Measurements from ENCODE around the gene SDCBP2.

SDCBP2 gene

GRCh38 chr20:1328680-1329330 lies at the start of gene SDCBP2:
Gene SDCBP2 (minus strand): TSS chr20:1329139. CDS start chr20:1320416, 8,723 bp downstream.
- DNase-seq (ENCODE audit: low spot score) = no peak

- DNase-seq (ENCODE audit: low spot score) = no peak
Observed at GRCh38 chr20:1378735-1379125, 49.8 kb upstream of the SDCBP2 start.

- no peak for DNase-seq (ENCODE audit: low spot score)
Observed at GRCh38 chr20:1377984-1378734, 49.2 kb upstream of the SDCBP2 start.

GRCh38 chr20:1377341-1377871 lies 48.5 kb upstream of the SDCBP2 start:
- DNase-seq (ENCODE audit: low spot score) = no peak

GRCh38 chr20:1376408-1377270 lies 47.7 kb upstream of the SDCBP2 start:
- peak; percentile 60 for DNase-seq (ENCODE audit: low spot score)

GRCh38 chr20:1376007-1376406 lies 47.1 kb upstream of the SDCBP2 start:
- DNase-seq (ENCODE audit: low spot score) = peak; percentile 33

- no peak for DNase-seq (ENCODE audit: low spot score)
Observed at GRCh38 chr20:1375515-1375914, 46.6 kb upstream of the SDCBP2 start.

- no peak for DNase-seq (ENCODE audit: low spot score)
Observed at GRCh38 chr20:1374246-1374645, 45.3 kb upstream of the SDCBP2 start.

- DNase-seq (ENCODE audit: low spot score) = peak; percentile 99
Observed at GRCh38 chr20:1373614-1374013, 44.7 kb upstream of the SDCBP2 start.

- DNase-seq (ENCODE audit: low spot score) = no peak
Observed at GRCh38 chr20:1373036-1373435, 44.1 kb upstream of the SDCBP2 start.

GRCh38 chr20:1371830-1372539 lies 43.0 kb upstream of the SDCBP2 start:
- no peak for DNase-seq (ENCODE audit: low spot score)

GRCh38 chr20:1371202-1371782 lies 42.4 kb upstream of the SDCBP2 start:
- no peak for DNase-seq (ENCODE audit: low spot score)

GRCh38 chr20:1370548-1371110 lies 41.7 kb upstream of the SDCBP2 start:
- DNase-seq (ENCODE audit: low spot score) = no peak

- peak; percentile 54 for DNase-seq (ENCODE audit: low spot score)
Observed at GRCh38 chr20:1369970-1370369, 41.0 kb upstream of the SDCBP2 start.

GRCh38 chr20:1368448-1369199 lies 39.7 kb upstream of the SDCBP2 start:
- no peak for DNase-seq (ENCODE audit: low spot score)

GRCh38 chr20:1367479-1367878 lies 38.5 kb upstream of the SDCBP2 start:
- no peak for DNase-seq (ENCODE audit: low spot score)

- no peak for DNase-seq (ENCODE audit: low spot score)
Observed at GRCh38 chr20:1364106-1364505, 35.2 kb upstream of the SDCBP2 start.

- DNase-seq (ENCODE audit: low spot score) = no peak
Observed at GRCh38 chr20:1363522-1363921, 34.6 kb upstream of the SDCBP2 start.

GRCh38 chr20:1362484-1362883 lies 33.5 kb upstream of the SDCBP2 start:
- no peak for DNase-seq (ENCODE audit: low spot score)

Measured in pons (tissue), 1 donor.